GM12878 (cell line): ENCODE measurements around the gene NSMCE1. TPM values are rescaled to one million over a fixed set of nuclear protein-coding genes. Genes with fewer than 3 reads are reported as not detected.
A peak's percentile ranks its signal among the peaks of the same experiment; 100 is the strongest.

ENCODE experiments used
- ATAC-seq: fragments of 200-7000 bp; cut with Tn5 transposase; 3 replicates; pipeline ENCODE4 v1.9.1; 2020; ENCODE audit warnings: mild to moderate bottlenecking, moderate library complexity
- BruUV-seq: library from RNA; stranded (reverse); fragments of 400-500 nt; replicated peaks from 2 replicates; lab custom pipeline; 2021; lab: Mats Ljungman, UMichigan
- CTCF ChIA-PET: fragments of 300-600 bp; sonication (Branson Sonifier 250); formaldehyde crosslinking; extraction: SDS; loops from one replicate; lab custom pipeline; 2021; ENCODE audit warnings: inconsistent platforms; lab: Yijun Ruan, JAX
- POLR2A ChIA-PET: fragments of 350-600 bp; formaldehyde crosslinking; extraction: SDS; loops from one replicate; lab custom pipeline; 2021; ENCODE audit warnings: inconsistent platforms; lab: Charles Lee
- RAD21 ChIA-PET: fragments of 300-600 bp; sonication (Branson Sonifier 250); formaldehyde crosslinking; loops from one replicate; lab custom pipeline; 2023; ENCODE audit warnings: antibody characterized with exemption; ENCODE audit not compliant: unreplicated experiment; lab: Charles Lee
- SMC1A ChIA-PET: fragments of 300-600 bp; sonication (Branson Sonifier 250); formaldehyde crosslinking; loops from one replicate; lab custom pipeline; 2023; ENCODE audit not compliant: unreplicated experiment, uncharacterized antibody; lab: Charles Lee
- DNase-seq: peaks from one replicate; pipeline ENCODE4 v3.0.0-alpha.2; 2011; ENCODE audit warnings: low read depth, low spot score
- FAIRE-seq: peaks from 3 replicates; lab custom pipeline; 2011; peaks lifted over from hg19 to GRCh38; lab: Jason Lieb, UNC
- H2AFZ ChIP-seq: 2 replicates; pipeline ENCODE4 v1.6.0; 2011; ENCODE audit warnings: low read depth, low read length, control low read depth; ENCODE audit not compliant: control insufficient read depth
- H3K27ac ChIP-seq: 2 replicates; pipeline ENCODE4 v1.5.1; 2011; ENCODE audit warnings: control low read depth; ENCODE audit not compliant: control insufficient read depth, insufficient read depth
- H3K27me3 ChIP-seq, 2 experiments: replicated peaks in 1 of 2; 2 replicates each; pipeline versions ENCODE4 v1.6.0 to v1.6.1; 2011; ENCODE audit warnings: low read length in 1 of 2; ENCODE audit not compliant: control insufficient read depth in 2 of 2, insufficient read depth in 2 of 2
- H3K36me3 ChIP-seq, 2 experiments: 2 replicates each; pipeline ENCODE4 v1.5.1; 2011; ENCODE audit warnings: low read length in 1 of 2; ENCODE audit not compliant: control insufficient read depth in 2 of 2, insufficient read depth in 2 of 2
- H3K4me1 ChIP-seq: 2 replicates; pipeline ENCODE4 v1.6.1; 2011; ENCODE audit warnings: mild to moderate bottlenecking, low read length, moderate library complexity, mixed read lengths; ENCODE audit not compliant: control insufficient read depth, insufficient read depth
- H3K4me2 ChIP-seq: 2 replicates; pipeline ENCODE4 v1.6.0; 2011; ENCODE audit warnings: control low read depth; ENCODE audit not compliant: control insufficient read depth, insufficient read depth
- H3K4me3 ChIP-seq: fragments of 200-600 bp; sonication (generic); 2 replicates; pipeline ENCODE4 v1.5.1; 2016
- H3K79me2 ChIP-seq: 2 replicates; pipeline ENCODE4 v1.6.0; 2011; ENCODE audit warnings: low read length; ENCODE audit not compliant: control insufficient read depth, insufficient read depth
- H3K9ac ChIP-seq: 2 replicates; pipeline ENCODE4 v1.8.0; 2011; ENCODE audit warnings: low read length, control low read depth, mixed read lengths; ENCODE audit not compliant: control insufficient read depth, insufficient read depth
- H3K9me3 ChIP-seq: replicated peaks from 3 replicates; pipeline ENCODE4 v1.5.1; 2011; ENCODE audit warnings: mild to moderate bottlenecking, low read length; ENCODE audit not compliant: control insufficient read depth, insufficient read depth
- H4K20me1 ChIP-seq: 2 replicates; pipeline ENCODE4 v1.6.0; 2011; ENCODE audit not compliant: control insufficient read depth, insufficient read depth
- IRF3 ChIP-seq: fragments of 450-650 bp; IDR thresholded peaks from 2 replicates; pipeline ENCODE4 v1.6.1; 2014; ENCODE audit warnings: mild to moderate bottlenecking
- PAX5 ChIP-seq: IDR thresholded peaks from 2 replicates; pipeline ENCODE4 v1.6.1; 2011; ENCODE audit warnings: low read depth, low read length, borderline replicate concordance
- RB1 ChIP-seq: fragments of 450-650 bp; formaldehyde crosslinking; IDR thresholded peaks from 2 replicates; pipeline ENCODE4 v1.6.1; 2017; ENCODE audit warnings: mild to moderate bottlenecking, borderline replicate concordance
- SMARCA5 ChIP-seq: fragments of 450-650 bp; IDR thresholded peaks from 2 replicates; pipeline ENCODE4 v1.6.1; 2017; ENCODE audit warnings: mild to moderate bottlenecking
- whole genome bisulfite sequencing: methylation state at CpG from one replicate; pipeline ENCODE4 v1.1.6; 2016; ENCODE audit warnings: low lambda C conversion rate; ENCODE audit not compliant: insufficient replicate concordance, insufficient coverage; ENCODE audit errors: missing lambda C conversion rate; 5-methylcytosine and 5-hydroxymethylcytosine counted together
- in situ Hi-C: fragments of 300-500 bp; cut with MboI; formaldehyde crosslinking; loops from 9 replicates; pipeline ENCODE4 v1.14.3; 2018; ENCODE audit warnings: mixed read lengths
- intact Hi-C: fragments of 100-400 bp; cut with micrococcal nuclease; formaldehyde crosslinking; loops from one replicate; pipeline ENCODE4 v1.14.2; 2022; ENCODE audit not compliant: unreplicated experiment
- polyA plus RNA-seq, 11 experiments: library from polyadenylated mRNA; depleted of rRNA in 4 of 11; unstranded in 6 of 11; stranded (reverse) in 5 of 11; fragments of >200 nt; fragmentation: Nextera tagmentation in 4 of 11; fragmentation: Illumina TruSeq in 1 of 11; extraction: Ambion mirVana in 4 of 11; extraction: Trizol in 1 of 11; gene quantifications; 1 replicate in 1 of 11; 2 replicates in 10 of 11; pipeline versions ENCODE4 v1.2.1 to v1.2.3, GENCODE V29; 2011 to 2016; ENCODE audit warnings: inconsistent platforms in 2 of 11, missing spikeins in 2 of 11, low read depth in 1 of 11
- total RNA-seq, 4 experiments: library from RNA; depleted of rRNA in 3 of 4; stranded (reverse); fragments of >200 nt in 3 of 4; fragmentation: Illumina TruSeq in 1 of 4; extraction: Trizol in 1 of 4; gene quantifications; 2 replicates each; pipeline versions ENCODE4 v1.2.1 to v1.2.3, GENCODE V29; 2013 to 2021

Gene NSMCE1
- total and polyA plus RNA-seq, 10 of the 15 experiments (the other 5 are each of a cell fraction or from before 2014, with no cell fraction given): 54.0 to 214 (median 71.4) TPM

- Histone ChIP-seq H3K4me3 (no peak overlapping the region), H3K79me2 (no peaks in the 10 kb centered on the region), H3K27me3 (no peaks in the 10 kb centered on the region), H3K27ac (no peak overlapping the region), H3K4me1 (peaks cover 60% of the 10 kb centered on the region)
- RAD21 ChIA-PET: interaction anchor here (1.4 to 6.9 kb wide), 17 partner anchors 10 to 174 kb away, joined by 5 to 168 read pairs (median 15); partner anchors contain the start of genes IL21R and NSMCE1
- DNase-seq (no peak), ATAC-seq (no peak)
- in situ Hi-C loops (loop anchor here (5.0 kb wide), 2 partner anchors 139 to 224 kb away; no protein-coding TSS in a partner anchor), intact Hi-C loops (loop anchor here (2.0 kb wide), 1 partner anchor 55 kb away; no protein-coding TSS in a partner anchor)
- CTCF ChIA-PET: interaction anchor here (0.9 to 11.7 kb wide), 26 partner anchors 10 to 226 kb away, joined by 3 to 259 read pairs (median 10); partner anchors contain the start of genes KDM8 and NSMCE1
- SMC1A ChIA-PET: interaction anchor here (0.6 to 12.2 kb wide), 23 partner anchors 10 to 217 kb away, joined by 3 to 178 read pairs (median 9); partner anchors contain the start of genes KDM8 and NSMCE1
- TF ChIP-seq PAX5: no peak
- TF ChIP-seq, all 136 proteins: peak for 0
- BruUV-seq: no TSS peak
- Histone ChIP-seq H3K9me3 (no peaks in the 10 kb centered on the region), H2AFZ (no peak overlapping the region), H4K20me1 (no peaks in the 10 kb centered on the region), H3K36me3 (peaks cover 1 to 3% of the 10 kb centered on the region in 2 experiments), H3K9ac (no peak overlapping the region), H3K4me2 (no peak overlapping the region)
- 97% methylated on average over 6 of the region's 6 CpGs for WGBS
- FAIRE-seq: no peak
- POLR2A ChIA-PET: interaction anchor here (1.0 to 2.3 kb wide), 2 partner anchors 106 to 133 kb away, joined by 4 to 15 read pairs; no protein-coding TSS in a partner anchor
Measured at GRCh38 chr16:27233731-27234130, 34.8 kb downstream of the NSMCE1 start.

- H3K9ac ChIP-seq: no peak overlapping the region
- ChIA-PET SMC1A (interaction anchor here (1.1 to 12.2 kb wide), 9 partner anchors 19 to 168 kb away, joined by 3 to 178 read pairs (median 12); partner anchors contain the start of gene NSMCE1), RAD21 (interaction anchor here (2.2 to 6.9 kb wide), 6 partner anchors 22 to 168 kb away, joined by 15 to 105 read pairs (median 39); partner anchors contain the start of genes IL21R and NSMCE1), POLR2A (no interaction called here), CTCF (interaction anchor here (1.4 to 11.7 kb wide), 12 partner anchors 17 to 195 kb away, joined by 5 to 259 read pairs (median 15); partner anchors contain the start of genes KDM8 and NSMCE1)
- no peak for FAIRE-seq
- 97% methylated on average over 13 of the region's 13 CpGs for WGBS
- no peak overlapping the region for H3K27ac ChIP-seq
- no peaks in the 10 kb centered on the region for H3K79me2 ChIP-seq
- peak overlapping the region; percentile 53; the same call in 1 of the 2 replicates for H3K4me2 ChIP-seq
- in situ Hi-C loops (loop anchor here (5.0 kb wide), 2 partner anchors 139 to 224 kb away; no protein-coding TSS in a partner anchor), intact Hi-C loops (no loop called here)
- H2AFZ ChIP-seq: no peak overlapping the region
- no peak overlapping the region for H3K4me3 ChIP-seq
- BruUV-seq: no TSS peak
- no peak for ATAC-seq
- H3K9me3 ChIP-seq: no peaks in the 10 kb centered on the region
- peaks cover 1 to 3% of the 10 kb centered on the region in 2 experiments for H3K36me3 ChIP-seq
- H3K27me3 ChIP-seq: no peaks in the 10 kb centered on the region
- DNase-seq: no peak
- no peak for TF ChIP-seq RB1
- no peak for TF ChIP-seq IRF3
- TF ChIP-seq SMARCA5: no peak
- H3K4me1 ChIP-seq: peaks cover 56% of the 10 kb centered on the region
- H4K20me1 ChIP-seq: no peaks in the 10 kb centered on the region
Measured at GRCh38 chr16:27232901-27233625, 35.5 kb downstream of the NSMCE1 start.
